Activated CD4-positive, alpha-beta T cell treated with anti-CD3 and anti-CD28 coated beads, Interleukin-2, amount 10 ng/mL, durations not matched to agents 7 days and 5 days (primary cell): ENCODE measurements around the gene FJX1. TPM values are rescaled to one million over a fixed set of nuclear protein-coding genes. Genes with fewer than 3 reads are reported as not detected.
A peak's percentile ranks its signal among the peaks of the same experiment; 100 is the strongest.

Source experiments
- CTCF ChIA-PET: fragments of 350-600 bp; sonication (Branson Sonifier 250); formaldehyde crosslinking; loops from one replicate; lab custom pipeline; 2021; ENCODE audit warnings: antibody characterized with exemption; lab: Charles Lee
- POLR2A ChIA-PET: fragments of 350-600 bp; sonication (Branson Sonifier 250); formaldehyde crosslinking; loops from one replicate; lab custom pipeline; 2021; ENCODE audit warnings: antibody characterized with exemption; lab: Charles Lee
- DNase-seq: peaks from one replicate; pipeline ENCODE4 v3.0.0-alpha.2; 2020
- H3K27ac Mint-ChIP-seq: one replicate; pipeline ENCODE4 v1.8.0; 2021; ENCODE audit warnings: mild to moderate bottlenecking, moderate library complexity, mixed read lengths
- H3K27me3 Mint-ChIP-seq: one replicate; pipeline ENCODE4 v1.8.0; 2021; ENCODE audit warnings: mixed read lengths
- H3K36me3 Mint-ChIP-seq: one replicate; pipeline ENCODE4 v1.8.0; 2021; ENCODE audit warnings: low read depth, mixed read lengths
- H3K4me1 Mint-ChIP-seq: one replicate; pipeline ENCODE4 v1.8.0; 2021; ENCODE audit warnings: mixed read lengths
- H3K4me3 Mint-ChIP-seq: one replicate; pipeline ENCODE4 v1.8.0; 2021; ENCODE audit warnings: mild to moderate bottlenecking, moderate library complexity, mixed read lengths
- H3K9me3 Mint-ChIP-seq: one replicate; pipeline ENCODE4 v1.8.0; 2021; ENCODE audit warnings: mixed read lengths
- total RNA-seq, 2 experiments: library from RNA; stranded (reverse); gene quantifications; one replicate each; pipeline ENCODE4 v1.2.3, GENCODE V29; 2021

Gene FJX1, protein sequence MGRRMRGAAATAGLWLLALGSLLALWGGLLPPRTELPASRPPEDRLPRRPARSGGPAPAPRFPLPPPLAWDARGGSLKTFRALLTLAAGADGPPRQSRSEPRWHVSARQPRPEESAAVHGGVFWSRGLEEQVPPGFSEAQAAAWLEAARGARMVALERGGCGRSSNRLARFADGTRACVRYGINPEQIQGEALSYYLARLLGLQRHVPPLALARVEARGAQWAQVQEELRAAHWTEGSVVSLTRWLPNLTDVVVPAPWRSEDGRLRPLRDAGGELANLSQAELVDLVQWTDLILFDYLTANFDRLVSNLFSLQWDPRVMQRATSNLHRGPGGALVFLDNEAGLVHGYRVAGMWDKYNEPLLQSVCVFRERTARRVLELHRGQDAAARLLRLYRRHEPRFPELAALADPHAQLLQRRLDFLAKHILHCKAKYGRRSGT
- under 1 TPM; 0.17 to 0.21 TPM for total RNA-seq

- Mint-ChIP-seq H3K9me3 (no peaks in the 10 kb centered on the region), H3K4me1 (peaks cover 9% of the 10 kb centered on the region), H3K27me3 (peaks cover 54% of the 10 kb centered on the region), H3K27ac (no peak within 1 kb of the TSS), H3K36me3 (no peaks in the 10 kb centered on the region), H3K4me3 (peak within 1 kb of the TSS; percentile 63)
- ChIA-PET POLR2A (no interaction called here), CTCF (interaction anchor here (1.1 kb wide), 1 partner anchor 649 kb away, joined by 6 read pairs; no protein-coding TSS in a partner anchor)
- DNase-seq, result no peak
Measured at GRCh38 chr11:35617687-35618496, at the start of gene FJX1. Gene FJX1, plus strand, starts transcription at chr11:35618460. Its CDS starts 177 bp downstream, at chr11:35618637.

DNA sequence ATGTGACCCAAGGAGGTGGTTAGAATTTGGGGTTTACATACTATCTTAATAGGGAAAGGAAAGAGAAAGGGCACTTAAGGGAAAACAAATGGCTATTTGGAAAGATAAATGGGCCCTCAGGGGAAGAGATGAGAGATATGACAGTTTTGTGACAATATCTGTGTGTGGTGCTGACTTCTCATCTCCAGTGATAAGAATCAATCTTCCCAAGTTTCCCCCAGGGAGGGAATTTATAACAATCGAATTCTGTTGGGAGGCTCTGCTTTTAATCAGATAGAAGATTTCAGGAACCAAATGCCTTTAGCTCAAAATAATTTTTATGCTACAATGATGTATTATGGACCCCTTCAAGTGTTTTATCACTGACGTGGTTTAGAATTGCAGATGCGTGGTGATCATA lies 46.6 kb upstream of the FJX1 start:
- peaks cover 16% of the 10 kb centered on the region for H3K27me3 Mint-ChIP-seq
- H3K36me3 Mint-ChIP-seq, result no peaks in the 10 kb centered on the region
- no peaks in the 10 kb centered on the region for H3K4me1 Mint-ChIP-seq
- CTCF ChIA-PET, result no interaction called here
- H3K4me3 Mint-ChIP-seq, result no peak overlapping the region
- H3K9me3 Mint-ChIP-seq, result no peaks in the 10 kb centered on the region
- H3K27ac Mint-ChIP-seq, result no peak overlapping the region
- no peak for DNase-seq
- POLR2A ChIA-PET, result no interaction called here

GRCh38 chr11:35579557-35580396 lies 38.5 kb upstream of the FJX1 start:
- no peak overlapping the region for H3K27ac Mint-ChIP-seq
- H3K4me3 Mint-ChIP-seq, result no peak overlapping the region
- ChIA-PET CTCF (no interaction called here), POLR2A (no interaction called here)
- no peaks in the 10 kb centered on the region for H3K9me3 Mint-ChIP-seq
- H3K36me3 Mint-ChIP-seq, result no peaks in the 10 kb centered on the region
- no peaks in the 10 kb centered on the region for H3K4me1 Mint-ChIP-seq
- no peak for DNase-seq
- peaks cover 8% of the 10 kb centered on the region for H3K27me3 Mint-ChIP-seq

DNA sequence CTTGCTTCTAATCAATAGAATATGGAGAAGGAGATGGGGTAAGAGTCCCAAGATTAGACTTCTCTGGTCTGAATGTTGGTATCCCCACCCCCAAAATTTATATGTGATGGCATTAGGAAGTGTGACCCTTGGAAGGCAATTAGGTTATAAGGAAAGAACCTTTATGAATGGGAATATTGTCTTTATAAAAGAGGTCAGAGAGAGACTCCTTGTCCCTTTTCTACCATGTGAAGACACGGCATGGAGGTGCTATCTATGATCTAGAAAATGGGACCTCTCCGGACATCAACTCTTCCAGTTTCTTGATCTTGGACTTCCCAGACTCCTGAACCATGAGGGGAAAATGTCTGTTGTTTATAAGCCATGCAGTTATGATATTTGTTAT lies 37.9 kb upstream of the FJX1 start:
- POLR2A ChIA-PET, result no interaction called here
- peaks cover 13% of the 10 kb centered on the region for H3K27me3 Mint-ChIP-seq
- CTCF ChIA-PET, result no interaction called here
- H3K9me3 Mint-ChIP-seq, result no peaks in the 10 kb centered on the region
- H3K27ac Mint-ChIP-seq, result no peak overlapping the region
- no peak overlapping the region for H3K4me3 Mint-ChIP-seq
- H3K4me1 Mint-ChIP-seq, result no peaks in the 10 kb centered on the region
- no peaks in the 10 kb centered on the region for H3K36me3 Mint-ChIP-seq
- no peak for DNase-seq

DNA sequence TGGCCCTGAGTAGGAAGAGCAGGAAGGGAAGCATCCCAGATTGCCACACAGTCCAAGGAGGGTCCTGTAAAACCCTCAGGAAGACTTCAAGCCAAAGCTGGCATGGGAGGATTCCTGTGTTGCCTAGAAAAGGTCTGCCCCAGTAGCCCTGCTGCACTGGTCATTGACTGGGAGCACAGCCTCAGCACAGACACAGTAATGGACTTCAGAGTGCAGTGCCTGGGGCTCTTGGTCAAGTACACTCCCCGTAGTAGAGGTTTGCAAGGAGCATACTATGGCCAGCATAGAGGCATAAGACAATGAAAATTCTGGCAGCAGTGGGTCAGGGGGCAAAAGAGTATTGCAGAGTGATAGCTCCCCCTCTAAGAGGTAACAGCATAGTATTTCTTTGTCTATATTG lies 36.2 kb upstream of the FJX1 start:
- Mint-ChIP-seq H3K36me3 (no peaks in the 10 kb centered on the region), H3K9me3 (no peaks in the 10 kb centered on the region), H3K27me3 (peaks cover 18% of the 10 kb centered on the region), H3K27ac (no peak overlapping the region), H3K4me3 (no peak overlapping the region), H3K4me1 (no peaks in the 10 kb centered on the region)
- no peak for DNase-seq
- ChIA-PET POLR2A (no interaction called here), CTCF (no interaction called here)

DNA sequence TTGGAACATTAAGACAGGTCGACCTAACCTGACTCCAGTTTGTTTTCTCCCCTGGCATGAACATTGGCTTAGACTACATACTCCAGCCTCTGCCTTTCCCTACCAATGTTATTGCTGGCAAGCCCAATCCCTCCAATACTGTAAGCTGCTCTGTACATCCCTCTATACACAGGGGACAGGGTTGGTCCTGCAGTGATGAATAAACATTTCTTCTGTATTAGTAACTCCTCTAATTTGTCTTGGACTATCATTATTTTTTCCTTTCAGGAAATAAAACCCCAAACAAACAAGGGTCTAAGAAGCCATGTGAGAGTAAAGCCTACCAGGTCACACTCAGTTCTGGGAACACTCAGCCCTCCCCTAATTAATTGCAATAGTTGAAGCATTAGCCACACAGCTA lies 35.1 kb upstream of the FJX1 start:
- Mint-ChIP-seq H3K36me3 (no peaks in the 10 kb centered on the region), H3K4me1 (no peaks in the 10 kb centered on the region), H3K27me3 (peaks cover 27% of the 10 kb centered on the region), H3K4me3 (no peak overlapping the region), H3K27ac (no peak overlapping the region), H3K9me3 (no peaks in the 10 kb centered on the region)
- CTCF ChIA-PET, result interaction anchor here (0.5 to 1.4 kb wide), 2 partner anchors 24 to 54 kb away, joined by 3 read pairs; no protein-coding TSS in a partner anchor
- DNase-seq, result no peak
- POLR2A ChIA-PET, result no interaction called here

DNA sequence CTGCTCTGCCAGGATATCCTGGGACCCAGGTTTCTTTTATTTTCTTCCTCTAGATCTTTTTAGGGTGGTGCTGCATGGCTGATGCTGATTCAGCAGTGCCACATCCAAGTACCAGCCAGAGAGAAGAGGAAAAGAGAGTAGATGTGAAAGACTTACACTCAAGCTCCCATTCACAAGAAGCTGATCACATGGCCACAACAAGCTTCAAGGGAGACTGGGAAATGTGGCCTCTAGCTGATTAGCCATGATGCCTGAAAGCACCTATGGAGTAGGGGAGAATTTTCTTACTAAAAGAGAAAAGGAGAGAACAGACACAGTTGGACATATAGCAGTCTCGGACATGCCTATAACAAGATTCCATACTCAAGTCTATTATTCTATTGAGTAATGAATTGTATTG lies 34.4 kb upstream of the FJX1 start:
- H3K9me3 Mint-ChIP-seq, result no peaks in the 10 kb centered on the region
- CTCF ChIA-PET, result interaction anchor here (1.4 kb wide), 1 partner anchor 25 kb away, joined by 3 read pairs; no protein-coding TSS in a partner anchor
- no peak for DNase-seq
- no peaks in the 10 kb centered on the region for H3K36me3 Mint-ChIP-seq
- peaks cover 27% of the 10 kb centered on the region for H3K27me3 Mint-ChIP-seq
- H3K4me3 Mint-ChIP-seq, result no peak overlapping the region
- no peaks in the 10 kb centered on the region for H3K4me1 Mint-ChIP-seq
- H3K27ac Mint-ChIP-seq, result no peak overlapping the region
- POLR2A ChIA-PET, result no interaction called here

- Mint-ChIP-seq H3K9me3 (no peaks in the 10 kb centered on the region), H3K27ac (no peak overlapping the region), H3K27me3 (peaks cover 27% of the 10 kb centered on the region), H3K4me3 (no peak overlapping the region), H3K36me3 (no peaks in the 10 kb centered on the region), H3K4me1 (no peaks in the 10 kb centered on the region)
- POLR2A ChIA-PET, result no interaction called here
- no peak for DNase-seq
- CTCF ChIA-PET, result interaction anchor here (1.4 kb wide), 1 partner anchor 25 kb away, joined by 3 read pairs; no protein-coding TSS in a partner anchor
Measured at GRCh38 chr11:35584321-35584720, 33.9 kb upstream of the FJX1 start.

- Mint-ChIP-seq H3K27ac (no peak overlapping the region), H3K27me3 (peaks cover 27% of the 10 kb centered on the region), H3K4me1 (no peaks in the 10 kb centered on the region), H3K36me3 (no peaks in the 10 kb centered on the region), H3K9me3 (no peaks in the 10 kb centered on the region), H3K4me3 (no peak overlapping the region)
- POLR2A ChIA-PET, result no interaction called here
- CTCF ChIA-PET, result no interaction called here
- no peak for DNase-seq
Measured at GRCh38 chr11:35585416-35585815, 32.8 kb upstream of the FJX1 start.

DNA sequence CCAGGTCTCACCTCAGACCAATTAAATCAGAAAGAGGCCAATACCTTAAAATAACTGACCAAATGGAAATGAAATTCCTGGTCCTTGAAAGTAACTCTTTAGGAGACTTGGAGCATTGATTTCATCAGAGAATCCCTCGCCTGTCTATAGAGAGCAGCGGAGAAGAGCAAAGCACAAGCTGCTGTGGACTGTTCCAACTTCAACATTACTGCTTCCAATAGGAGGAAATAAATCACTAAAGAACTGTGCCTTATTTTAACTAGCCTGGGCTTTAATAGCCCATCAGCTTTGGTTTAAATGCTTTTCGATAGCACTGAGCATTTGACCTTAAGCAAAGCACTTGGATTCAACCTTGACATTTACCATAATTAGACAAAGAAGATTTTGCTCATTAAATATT lies 32.0 kb upstream of the FJX1 start:
- no peak overlapping the region for H3K4me3 Mint-ChIP-seq
- DNase-seq, result no peak
- no peaks in the 10 kb centered on the region for H3K36me3 Mint-ChIP-seq
- no peaks in the 10 kb centered on the region for H3K9me3 Mint-ChIP-seq
- ChIA-PET POLR2A (no interaction called here), CTCF (no interaction called here)
- H3K27me3 Mint-ChIP-seq, result peaks cover 23% of the 10 kb centered on the region
- no peaks in the 10 kb centered on the region for H3K4me1 Mint-ChIP-seq
- no peak overlapping the region for H3K27ac Mint-ChIP-seq

DNA sequence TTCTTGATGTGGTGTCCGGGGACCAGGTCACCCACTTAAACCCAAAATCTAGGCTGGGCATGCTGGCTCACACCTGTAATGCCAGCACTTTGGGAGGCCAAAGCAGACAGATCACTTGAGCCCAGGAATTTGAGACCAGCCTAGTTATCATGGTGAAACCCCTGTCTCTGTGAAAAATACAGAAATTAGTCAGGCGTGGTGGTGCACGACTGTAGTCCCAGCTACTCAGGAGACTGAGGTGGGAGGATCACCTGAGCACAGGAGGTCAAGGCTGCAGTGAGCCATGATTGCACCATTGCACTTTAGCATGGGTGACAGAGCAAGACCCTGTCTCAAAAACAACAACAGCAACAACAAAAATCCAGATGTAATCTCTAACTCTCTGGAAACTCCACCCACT lies 30.3 kb upstream of the FJX1 start:
- ChIA-PET POLR2A (no interaction called here), CTCF (no interaction called here)
- no peak overlapping the region for H3K4me3 Mint-ChIP-seq
- H3K9me3 Mint-ChIP-seq, result no peaks in the 10 kb centered on the region
- H3K36me3 Mint-ChIP-seq, result no peaks in the 10 kb centered on the region
- peaks cover 22% of the 10 kb centered on the region for H3K27me3 Mint-ChIP-seq
- no peak for DNase-seq
- no peaks in the 10 kb centered on the region for H3K4me1 Mint-ChIP-seq
- H3K27ac Mint-ChIP-seq, result no peak overlapping the region

DNA sequence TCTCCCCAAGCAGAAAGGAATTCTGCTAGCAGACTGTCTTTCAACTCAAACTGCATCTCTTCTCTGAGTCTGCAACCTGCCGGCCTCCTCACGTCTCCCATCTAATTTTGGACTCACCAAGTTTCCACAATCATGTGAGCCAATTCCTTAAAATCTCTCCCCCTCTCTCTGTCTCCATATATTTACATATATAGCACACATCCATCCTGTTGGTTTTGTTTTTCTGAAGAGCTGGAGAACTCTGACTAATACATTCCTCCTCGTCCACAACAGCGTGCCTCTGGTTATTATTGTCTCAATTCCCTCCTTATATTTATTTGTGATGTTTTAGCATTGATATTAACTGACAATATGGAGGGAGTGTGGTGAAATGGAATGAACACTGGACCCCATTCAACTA lies 29.6 kb upstream of the FJX1 start:
- peaks cover 21% of the 10 kb centered on the region for H3K27me3 Mint-ChIP-seq
- ChIA-PET CTCF (no interaction called here), POLR2A (no interaction called here)
- DNase-seq, result no peak
- H3K9me3 Mint-ChIP-seq, result no peaks in the 10 kb centered on the region
- H3K4me1 Mint-ChIP-seq, result no peaks in the 10 kb centered on the region
- no peak overlapping the region for H3K4me3 Mint-ChIP-seq
- H3K27ac Mint-ChIP-seq, result no peak overlapping the region
- no peaks in the 10 kb centered on the region for H3K36me3 Mint-ChIP-seq
